Nephron progenitor cell (in vitro differentiated cells): ENCODE results near the gene SLC17A4.

Experiments used
- DNase-seq: peaks from one replicate; pipeline ENCODE4 v3.0.0; 2021
- H3K27ac Mint-ChIP-seq: 2 replicates; pipeline ENCODE4 v1.8.0; 2021; ENCODE audit warnings: mild to moderate bottlenecking, moderate library complexity, mixed read lengths
- H3K27me3 Mint-ChIP-seq: 2 replicates; pipeline ENCODE4 v1.8.0; 2021; ENCODE audit warnings: mild to moderate bottlenecking, low read depth, mixed read lengths; ENCODE audit not compliant: poor library complexity
- H3K36me3 Mint-ChIP-seq: 2 replicates; pipeline ENCODE4 v1.8.0; 2021; ENCODE audit warnings: low read depth, mixed read lengths
- H3K4me1 Mint-ChIP-seq: 2 replicates; pipeline ENCODE4 v1.8.0; 2021; ENCODE audit warnings: mixed read lengths
- H3K4me3 Mint-ChIP-seq: 2 replicates; pipeline ENCODE4 v1.8.0; 2021; ENCODE audit warnings: mild to moderate bottlenecking, moderate library complexity, mixed read lengths
- H3K9me3 Mint-ChIP-seq: 2 replicates; pipeline ENCODE4 v1.8.0; 2021; ENCODE audit warnings: mild to moderate bottlenecking, moderate library complexity, mixed read lengths
- CTCF ChIP-seq: fragments of 200-600 bp; sonication (generic); IDR thresholded peaks from 2 replicates; pipeline ENCODE4 v1.5.0; 2021; ENCODE audit warnings: antibody characterized with exemption

Gene SLC17A4

GRCh38 chr6:25788305-25788922 is 33.9 kb downstream of the SLC17A4 start:
- TF ChIP-seq CTCF, result peak; percentile 17
- Mint-ChIP-seq H3K4me1 (no peaks in the 10 kb centered on the region), H3K9me3 (no peaks in the 10 kb centered on the region), H3K27ac (no peak overlapping the region), H3K27me3 (no peaks in the 10 kb centered on the region), H3K4me3 (no peak overlapping the region), H3K36me3 (no peaks in the 10 kb centered on the region)
- DNase-seq, result peak; percentile 28

GRCh38 chr6:25789475-25789874 is 34.9 kb downstream of the SLC17A4 start:
- Mint-ChIP-seq H3K9me3 (no peaks in the 10 kb centered on the region), H3K4me3 (no peak overlapping the region), H3K27ac (no peak overlapping the region), H3K27me3 (no peaks in the 10 kb centered on the region), H3K36me3 (no peaks in the 10 kb centered on the region), H3K4me1 (no peaks in the 10 kb centered on the region)
- no peak for TF ChIP-seq CTCF
- no peak for DNase-seq

- TF ChIP-seq CTCF, result no peak
- no peak for DNase-seq
- H3K36me3 Mint-ChIP-seq, result no peaks in the 10 kb centered on the region
- no peak overlapping the region for H3K4me3 Mint-ChIP-seq
- peaks cover 3% of the 10 kb centered on the region for H3K27me3 Mint-ChIP-seq
- H3K9me3 Mint-ChIP-seq, result no peaks in the 10 kb centered on the region
- no peaks in the 10 kb centered on the region for H3K4me1 Mint-ChIP-seq
- no peak overlapping the region for H3K27ac Mint-ChIP-seq
Observed at GRCh38 chr6:25792016-25792415, 37.5 kb downstream of the SLC17A4 start.

- Mint-ChIP-seq H3K9me3 (no peaks in the 10 kb centered on the region), H3K4me3 (no peak overlapping the region), H3K27me3 (peaks cover 3% of the 10 kb centered on the region), H3K4me1 (no peaks in the 10 kb centered on the region), H3K36me3 (no peaks in the 10 kb centered on the region), H3K27ac (no peak overlapping the region)
- DNase-seq, result no peak
- no peak for TF ChIP-seq CTCF
Observed at GRCh38 chr6:25793970-25794369, 39.4 kb downstream of the SLC17A4 start.

- H3K36me3 Mint-ChIP-seq, result no peaks in the 10 kb centered on the region
- peaks cover 3% of the 10 kb centered on the region for H3K27me3 Mint-ChIP-seq
- no peak overlapping the region for H3K27ac Mint-ChIP-seq
- no peak for DNase-seq
- no peak for TF ChIP-seq CTCF
- no peaks in the 10 kb centered on the region for H3K4me1 Mint-ChIP-seq
- H3K4me3 Mint-ChIP-seq, result no peak overlapping the region
- no peaks in the 10 kb centered on the region for H3K9me3 Mint-ChIP-seq
Observed at GRCh38 chr6:25794784-25795183, 40.2 kb downstream of the SLC17A4 start.

GRCh38 chr6:25801436-25801835 is 46.9 kb downstream of the SLC17A4 start:
- Mint-ChIP-seq H3K27me3 (peaks cover 11% of the 10 kb centered on the region), H3K9me3 (peaks cover 8% of the 10 kb centered on the region), H3K36me3 (no peaks in the 10 kb centered on the region), H3K4me3 (no peak overlapping the region), H3K4me1 (no peaks in the 10 kb centered on the region), H3K27ac (no peak overlapping the region)
- no peak for TF ChIP-seq CTCF
- no peak for DNase-seq
